ENCODE measurements around the gene EFNA5. TPM values are rescaled to one million over a fixed set of nuclear protein-coding genes. Genes with fewer than 3 reads are reported as not detected.

Gene EFNA5
- polyA plus RNA-seq, 3 donors: 0.01 TPM; not detected in 2

GRCh38 chr5:107359916-107360234, 310.9 kb downstream of the EFNA5 start:
- no peaks in the 10 kb centered on the region for H3K27me3 ChIP-seq (ENCODE audit: control insufficient read depth in 2 of 2, insufficient read depth in 2 of 2, low read length in 2 of 2)
- no peaks in the 10 kb centered on the region for H3K9me3 ChIP-seq (replicated peaks in 1 of 2; ENCODE audit: control insufficient read depth in 1 of 2, insufficient read depth in 1 of 2, low read length in 2 of 2)
- no peaks in the 10 kb centered on the region for H4K20me1 ChIP-seq (ENCODE audit: insufficient read depth, low read length)
- H3K27ac ChIP-seq (ENCODE audit: low read depth in 1 of 2, low read length in 2 of 2): peak overlapping the region in 1 of 2 donors; percentile 40
- H3K4me3 ChIP-seq (replicated peaks in 1 of 3; ENCODE audit: low read depth in 2 of 3, low read length in 3 of 3): no peak overlapping the region
- Mint-ChIP-seq H3K9me3 (peaks cover 0 to 3% (median 0%) of the 10 kb centered on the region in 7 donors), H3K27ac (peak overlapping the region; percentile 5 to 100 (median 88)), H3K4me3 (no peak overlapping the region), H3K27me3 (ENCODE audit: low read depth in 3 of 3) (peaks cover 0 to 6% (median 0%) of the 10 kb centered on the region in 3 donors), H3K36me3 (peaks cover 2 to 7% of the 10 kb centered on the region in 2 donors), H3K4me1 (peaks cover 54% of the 10 kb centered on the region)
- H2AFZ ChIP-seq (ENCODE audit: insufficient read depth, low read depth, low read length, poor library complexity, severe bottlenecking): no peak overlapping the region
- H3K36me3 ChIP-seq (replicated peaks in 1 of 2; ENCODE audit: control insufficient read depth in 1 of 2, insufficient read depth in 2 of 2, low read length in 2 of 2): no peaks in the 10 kb centered on the region
- intact Hi-C loops (cut with micrococcal nuclease): no loop called here
- no peak overlapping the region for H3K9ac ChIP-seq (ENCODE audit: insufficient read depth, low read length, poor library complexity, severe bottlenecking)
- no peaks in the 10 kb centered on the region for H3K79me2 ChIP-seq (ENCODE audit: insufficient read depth, low read length)
- WGBS (ENCODE audit: insufficient coverage): no CpG with 5 or more reads among the region's 2 CpGs
- peak overlapping the region; percentile 2 for H3K4me2 ChIP-seq (replicated peaks; ENCODE audit: extremely low read depth, low read length, poor library complexity, severe bottlenecking)
- no peak for DNase-seq
- no peak for TF ChIP-seq CTCF (IDR thresholded peaks at IDR 0.05)
- peaks cover 55% of the 10 kb centered on the region in 2 donors for H3K4me1 ChIP-seq (ENCODE audit: control insufficient read depth in 1 of 2, insufficient read depth in 2 of 2, low read length in 2 of 2)

GRCh38 chr5:107359033-107359915, 311.5 kb downstream of the EFNA5 start:
- Histone ChIP-seq H3K4me3 (replicated peaks in 1 of 3; ENCODE audit: low read depth in 2 of 3, low read length in 3 of 3) (no peak overlapping the region), H4K20me1 (ENCODE audit: insufficient read depth, low read length) (no peaks in the 10 kb centered on the region), H3K36me3 (replicated peaks in 1 of 2; ENCODE audit: control insufficient read depth in 1 of 2, insufficient read depth in 2 of 2, low read length in 2 of 2) (no peaks in the 10 kb centered on the region), H3K4me2 (replicated peaks; ENCODE audit: extremely low read depth, low read length, poor library complexity, severe bottlenecking) (peak overlapping the region; percentile 2), H3K4me1 (ENCODE audit: control insufficient read depth in 1 of 2, insufficient read depth in 2 of 2, low read length in 2 of 2) (peaks cover 49% of the 10 kb centered on the region in 2 donors), H3K27ac (ENCODE audit: low read depth in 1 of 2, low read length in 2 of 2) (peak overlapping the region in 1 of 2 donors; percentile 40), H3K27me3 (ENCODE audit: control insufficient read depth in 2 of 2, insufficient read depth in 2 of 2, low read length in 2 of 2) (no peaks in the 10 kb centered on the region), H3K9ac (ENCODE audit: insufficient read depth, low read length, poor library complexity, severe bottlenecking) (no peak overlapping the region), H3K9me3 (replicated peaks in 1 of 2; ENCODE audit: control insufficient read depth in 1 of 2, insufficient read depth in 1 of 2, low read length in 2 of 2) (no peaks in the 10 kb centered on the region), H2AFZ (ENCODE audit: insufficient read depth, low read depth, low read length, poor library complexity, severe bottlenecking) (no peak overlapping the region), H3K79me2 (ENCODE audit: insufficient read depth, low read length) (no peaks in the 10 kb centered on the region)
- Mint-ChIP-seq H3K9me3 (peaks cover 0 to 3% (median 0%) of the 10 kb centered on the region in 7 donors), H3K36me3 (peaks cover 2 to 5% of the 10 kb centered on the region in 2 donors), H3K27ac (peak overlapping the region; percentile 80 to 100 (median 91)), H3K4me1 (peaks cover 48% of the 10 kb centered on the region), H3K27me3 (ENCODE audit: low read depth in 3 of 3) (peaks cover 0 to 6% (median 3%) of the 10 kb centered on the region in 3 donors), H3K4me3 (peak overlapping the region in 1 of 2 donors; percentile 33)
- peak; percentile 45 to 73 (median 59) for DNase-seq
- 96% methylated on average over 3 of the region's 6 CpGs for WGBS (ENCODE audit: insufficient coverage)
- intact Hi-C loops (cut with micrococcal nuclease): no loop called here
- TF ChIP-seq CTCF (IDR thresholded peaks at IDR 0.05): no peak

All from CD14-positive monocyte (primary cell).